Hepatocyte (in vitro differentiated cells): ENCODE measurements around the gene STYX. TPM values are rescaled to one million over a fixed set of nuclear protein-coding genes. Genes with fewer than 3 reads are reported as not detected.
"Not testable (repeated sequence)": the region's sequence is repeated elsewhere in the genome, so short reads cannot be mapped to it uniquely, and the experiment has no call there.

ENCODE experiments used
- DNase-seq: peaks from one replicate; pipeline ENCODE4 v3.0.0-alpha.2; 2016; ENCODE audit warnings: low spot score
- H2AFZ ChIP-seq: fragments of 200-600 bp; sonication (generic); 2 replicates; pipeline ENCODE4 v1.6.0; 2016; ENCODE audit warnings: antibody characterized with exemption, mild to moderate bottlenecking
- H3K27ac ChIP-seq: fragments of 200-600 bp; sonication (generic); 2 replicates; pipeline ENCODE4 v1.5.1; 2016; ENCODE audit warnings: mild to moderate bottlenecking
- H3K27me3 ChIP-seq: fragments of 200-600 bp; sonication (generic); 2 replicates; pipeline ENCODE4 v1.6.1; 2016
- H3K36me3 ChIP-seq: fragments of 200-600 bp; sonication (generic); replicated peaks from 2 replicates; pipeline ENCODE4 v1.5.1; 2016; ENCODE audit warnings: low read depth; ENCODE audit not compliant: insufficient read depth
- H3K4me1 ChIP-seq: fragments of 200-600 bp; sonication (generic); 2 replicates; pipeline ENCODE4 v1.5.1; 2016; ENCODE audit warnings: mild to moderate bottlenecking, moderate library complexity; ENCODE audit not compliant: insufficient read depth
- H3K4me2 ChIP-seq: fragments of 200-600 bp; sonication (generic); 2 replicates; pipeline ENCODE4 v1.6.0; 2016
- H3K4me3 ChIP-seq: fragments of 200-600 bp; sonication (generic); 2 replicates; pipeline ENCODE4 v1.5.1; 2016; ENCODE audit warnings: mild to moderate bottlenecking
- H3K79me2 ChIP-seq: fragments of 200-600 bp; sonication (generic); 2 replicates; pipeline ENCODE4 v1.6.0; 2017; ENCODE audit warnings: mild to moderate bottlenecking
- H3K9me2 ChIP-seq: fragments of 200-600 bp; sonication (generic); replicated peaks from 2 replicates; pipeline ENCODE4 v1.6.0; 2017; ENCODE audit warnings: mild to moderate bottlenecking; ENCODE audit not compliant: insufficient read depth
- H3K9me3 ChIP-seq: fragments of 200-600 bp; sonication (generic); 2 replicates; pipeline ENCODE4 v1.5.1; 2016; ENCODE audit warnings: low read depth, mild to moderate bottlenecking
- H4K20me1 ChIP-seq: fragments of 200-600 bp; sonication (generic); 2 replicates; pipeline ENCODE4 v1.6.0; 2016; ENCODE audit warnings: mild to moderate bottlenecking; ENCODE audit not compliant: insufficient read depth, poor library complexity, severe bottlenecking
- EZH2 ChIP-seq: fragments of 200-600 bp; sonication (generic); IDR thresholded peaks from 2 replicates; pipeline ENCODE4 v1.6.1; 2016; ENCODE audit warnings: antibody characterized with exemption, mild to moderate bottlenecking, borderline replicate concordance
- EZH2phosphoT487 ChIP-seq: fragments of 200-600 bp; sonication (generic); IDR thresholded peaks from one replicate; pipeline ENCODE4 v1.6.1; 2018; ENCODE audit warnings: antibody characterized with exemption, mild to moderate bottlenecking, low read depth, moderate library complexity; ENCODE audit not compliant: unreplicated experiment, severe bottlenecking
- whole genome bisulfite sequencing: methylation state at CpG from one replicate; pipeline ENCODE4 v1.1.6; 2016; ENCODE audit warnings: low lambda C conversion rate; ENCODE audit errors: missing lambda C conversion rate; 5-methylcytosine and 5-hydroxymethylcytosine counted together
- polyA plus RNA-seq: library from polyadenylated mRNA; unstranded; fragments of >200 nt; fragmentation: Nextera tagmentation; extraction: Ambion mirVana; gene quantifications from 2 replicates; pipeline ENCODE4 v1.2.1, GENCODE V29; 2016
- total RNA-seq: library from RNA; depleted of rRNA; stranded (reverse); fragments of >200 nt; gene quantifications from 2 replicates; pipeline ENCODE4 v1.2.3, GENCODE V29; 2014
- TF ChIP-seq, protein P1 (sequence below): fragments of 200-600 bp; sonication (generic); IDR thresholded peaks from 2 replicates; pipeline ENCODE4 v1.5.1; 2016; ENCODE audit warnings: antibody characterized with exemption, mild to moderate bottlenecking; ENCODE audit not compliant: poor library complexity

Gene STYX
- total and polyA plus RNA-seq, 2 experiments from 2014 or later: 8.1 to 21.5 TPM

DNA sequence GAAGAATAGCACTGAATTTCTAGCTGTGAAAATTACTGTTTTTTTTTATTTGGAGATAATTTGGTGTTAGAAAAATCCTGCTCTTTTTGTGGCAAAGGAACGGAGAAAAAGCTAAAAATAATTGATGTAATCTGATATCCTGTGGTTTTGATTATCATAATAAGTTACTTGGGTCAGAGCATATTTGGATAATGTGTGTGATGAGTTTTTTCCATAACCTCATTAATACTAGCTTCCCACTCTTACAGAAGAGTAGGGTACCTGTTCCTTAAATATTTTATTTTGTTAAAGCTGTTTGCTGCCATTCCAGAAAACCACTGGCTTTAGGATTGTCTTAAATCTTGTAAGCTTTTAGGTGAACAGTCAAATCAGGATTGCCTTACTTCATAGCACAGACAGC is 18.3 kb upstream of the STYX start:
- peaks cover 66% of the 10 kb centered on the region for H3K79me2 ChIP-seq
- H3K9me3 ChIP-seq: no peaks in the 10 kb centered on the region
- no peaks in the 10 kb centered on the region for H3K27me3 ChIP-seq
- H3K4me1 ChIP-seq: no peaks in the 10 kb centered on the region
- DNase-seq: no peak
- TF ChIP-seq, protein P1, sequence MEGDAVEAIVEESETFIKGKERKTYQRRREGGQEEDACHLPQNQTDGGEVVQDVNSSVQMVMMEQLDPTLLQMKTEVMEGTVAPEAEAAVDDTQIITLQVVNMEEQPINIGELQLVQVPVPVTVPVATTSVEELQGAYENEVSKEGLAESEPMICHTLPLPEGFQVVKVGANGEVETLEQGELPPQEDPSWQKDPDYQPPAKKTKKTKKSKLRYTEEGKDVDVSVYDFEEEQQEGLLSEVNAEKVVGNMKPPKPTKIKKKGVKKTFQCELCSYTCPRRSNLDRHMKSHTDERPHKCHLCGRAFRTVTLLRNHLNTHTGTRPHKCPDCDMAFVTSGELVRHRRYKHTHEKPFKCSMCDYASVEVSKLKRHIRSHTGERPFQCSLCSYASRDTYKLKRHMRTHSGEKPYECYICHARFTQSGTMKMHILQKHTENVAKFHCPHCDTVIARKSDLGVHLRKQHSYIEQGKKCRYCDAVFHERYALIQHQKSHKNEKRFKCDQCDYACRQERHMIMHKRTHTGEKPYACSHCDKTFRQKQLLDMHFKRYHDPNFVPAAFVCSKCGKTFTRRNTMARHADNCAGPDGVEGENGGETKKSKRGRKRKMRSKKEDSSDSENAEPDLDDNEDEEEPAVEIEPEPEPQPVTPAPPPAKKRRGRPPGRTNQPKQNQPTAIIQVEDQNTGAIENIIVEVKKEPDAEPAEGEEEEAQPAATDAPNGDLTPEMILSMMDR: no peak
- H3K27ac ChIP-seq: no peak overlapping the region
- no peak overlapping the region for H2AFZ ChIP-seq
- H4K20me1 ChIP-seq: peaks cover 11% of the 10 kb centered on the region
- WGBS: 80% methylated on average over 1 of the region's 1 CpG
- peaks cover 4% of the 10 kb centered on the region for H3K36me3 ChIP-seq
- H3K9me2 ChIP-seq: no peaks in the 10 kb centered on the region
- H3K4me3 ChIP-seq: no peak overlapping the region
- no peak overlapping the region for H3K4me2 ChIP-seq

DNA sequence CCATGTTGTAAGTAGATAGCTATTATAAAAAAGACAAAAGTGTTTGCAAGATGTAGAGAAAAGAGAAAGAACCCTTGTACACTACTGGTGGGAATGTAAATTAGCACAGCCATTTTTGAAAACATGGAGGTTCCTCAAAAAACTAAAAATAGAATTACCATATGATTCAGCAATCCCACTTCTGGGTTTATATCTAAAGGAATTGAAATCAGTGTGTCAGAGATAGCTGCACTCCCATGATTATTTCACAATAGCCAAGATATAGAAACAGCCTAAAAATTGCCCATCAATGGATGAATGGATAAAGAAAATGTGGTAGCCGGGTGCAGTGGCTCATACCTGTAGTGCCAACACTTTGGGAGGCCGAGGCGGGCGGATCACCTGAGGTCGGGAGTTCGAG is 13.8 kb upstream of the STYX start:
- peaks cover 43% of the 10 kb centered on the region for H3K79me2 ChIP-seq
- no peak overlapping the region for H3K4me2 ChIP-seq

DNA sequence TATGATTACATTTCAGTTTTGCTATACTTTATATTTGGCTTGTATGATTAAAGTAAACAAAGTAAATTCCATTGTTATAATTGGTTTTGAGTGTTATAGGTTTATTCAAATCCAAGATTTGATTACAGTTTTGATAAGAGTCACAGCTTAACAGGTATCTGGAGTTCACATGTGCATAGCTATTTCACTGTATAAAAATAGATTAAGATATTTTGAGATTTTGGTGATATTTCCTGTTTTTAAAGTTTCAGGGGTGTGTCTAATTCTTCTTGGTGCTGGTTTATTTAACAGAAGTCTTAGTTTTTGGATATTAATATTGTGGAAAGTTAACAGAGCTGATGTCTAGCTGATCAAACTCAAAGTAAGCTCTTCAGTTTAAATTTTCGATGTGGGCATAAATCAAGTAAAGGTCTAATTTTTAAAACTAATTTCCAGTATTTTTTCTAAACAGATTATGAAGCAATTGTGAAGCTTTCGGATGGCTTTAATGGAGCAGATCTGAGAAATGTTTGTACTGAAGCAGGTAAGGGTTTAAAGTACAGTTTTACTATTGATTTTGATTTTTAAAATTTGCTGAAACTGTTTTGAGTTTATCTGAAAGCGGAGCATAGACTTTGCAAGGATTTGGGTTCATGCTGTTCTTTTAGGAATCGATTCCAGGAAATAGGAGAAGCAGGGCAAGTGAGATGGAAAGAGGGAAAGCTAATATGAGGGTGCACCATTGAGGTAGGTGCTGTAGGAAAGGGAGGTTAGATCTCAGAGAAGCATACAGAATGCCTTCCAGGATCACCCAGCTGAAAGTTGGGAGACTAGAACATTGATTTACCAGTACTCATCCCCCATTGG is 6.2 kb upstream of the STYX start:
- H3K9me2 ChIP-seq: no peaks in the 10 kb centered on the region
- H3K27me3 ChIP-seq: no peaks in the 10 kb centered on the region
- H2AFZ ChIP-seq: no peak overlapping the region
- H3K27ac ChIP-seq: no peak overlapping the region
- no peak overlapping the region for H3K4me2 ChIP-seq
- H3K79me2 ChIP-seq: peaks cover 12% of the 10 kb centered on the region
- no peaks in the 10 kb centered on the region for H3K9me3 ChIP-seq
- 92% methylated on average over 4 of the region's 4 CpGs for WGBS
- peaks cover 3% of the 10 kb centered on the region for H4K20me1 ChIP-seq
- no peak overlapping the region for H3K4me3 ChIP-seq
- H3K4me1 ChIP-seq: no peaks in the 10 kb centered on the region
- TF ChIP-seq, protein P1: no peak
- TF ChIP-seq EZH2 (no peak), EZH2phosphoT487 (no peak)
- H3K36me3 ChIP-seq: no peaks in the 10 kb centered on the region
- no peak for DNase-seq

More for the DNA sequence above, 13.8 kb upstream of the STYX start:
- Histone ChIP-seq H2AFZ (no peak overlapping the region), H3K36me3 (peaks cover 1% of the 10 kb centered on the region), H3K9me2 (no peaks in the 10 kb centered on the region), H3K27me3 (no peaks in the 10 kb centered on the region), H3K27ac (no peak overlapping the region), H3K4me1 (no peaks in the 10 kb centered on the region), H3K4me3 (no peak overlapping the region), H3K9me3 (no peaks in the 10 kb centered on the region), H4K20me1 (peaks cover 3% of the 10 kb centered on the region)
- TF ChIP-seq EZH2 (no peak), EZH2phosphoT487 (no peak)
- TF ChIP-seq, protein P1: no peak
- DNase-seq: no peak
- WGBS: 97% methylated on average over 6 of the region's 6 CpGs

DNA sequence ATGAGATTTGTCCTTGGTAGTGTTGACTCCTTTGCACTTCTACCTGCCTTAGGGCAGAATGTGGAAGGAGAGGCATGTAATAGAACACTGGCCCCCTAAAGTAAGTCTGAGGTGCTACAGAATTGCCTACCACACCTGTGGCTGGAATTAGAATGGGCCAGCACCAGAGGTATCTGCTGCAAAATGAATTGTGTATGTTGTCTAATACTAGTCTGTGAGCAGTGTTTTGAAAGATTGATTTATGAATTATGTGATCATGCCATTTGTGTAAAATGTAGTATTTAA is 5.7 kb upstream of the STYX start:
- Histone ChIP-seq H2AFZ (no peak overlapping the region), H3K36me3 (no peaks in the 10 kb centered on the region), H3K4me1 (no peaks in the 10 kb centered on the region), H3K9me3 (no peaks in the 10 kb centered on the region), H3K9me2 (no peaks in the 10 kb centered on the region), H3K27ac (no peak overlapping the region), H4K20me1 (peaks cover 3% of the 10 kb centered on the region), H3K4me2 (no peak overlapping the region), H3K79me2 (peaks cover 11% of the 10 kb centered on the region), H3K27me3 (no peaks in the 10 kb centered on the region), H3K4me3 (no peak overlapping the region)
- DNase-seq: no peak
- TF ChIP-seq EZH2phosphoT487 (no peak), EZH2 (no peak)
- TF ChIP-seq, protein P1: no peak

DNA sequence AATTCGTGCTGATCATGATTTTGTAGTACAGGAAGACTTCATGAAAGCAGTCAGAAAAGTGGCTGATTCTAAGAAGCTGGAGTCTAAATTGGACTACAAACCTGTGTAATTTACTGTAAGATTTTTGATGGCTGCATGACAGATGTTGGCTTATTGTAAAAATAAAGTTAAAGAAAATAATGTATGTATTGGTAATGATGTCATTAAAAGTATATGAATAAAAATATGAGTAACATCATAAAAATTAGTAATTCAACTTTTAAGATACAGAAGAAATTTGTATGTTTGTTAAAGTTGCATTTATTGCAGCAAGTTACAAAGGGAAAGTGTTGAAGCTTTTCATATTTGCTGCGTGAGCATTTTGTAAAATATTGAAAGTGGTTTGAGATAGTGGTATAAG is 2.5 kb upstream of the STYX start:
- not testable (repeated sequence) for H3K27me3 ChIP-seq, DNase-seq, H3K4me3 ChIP-seq, H2AFZ ChIP-seq, H3K4me1 ChIP-seq, H3K9me2 ChIP-seq, H3K9me3 ChIP-seq, H3K36me3 ChIP-seq, H3K4me2 ChIP-seq, H3K27ac ChIP-seq, H4K20me1 ChIP-seq
- peaks cover 22% of the 10 kb centered on the region for H3K79me2 ChIP-seq
- WGBS: 100% methylated on average over 2 of the region's 2 CpGs
